Heart right ventricle (tissue), 16 donors: ENCODE measurements around the gene SMTN. TPM values are rescaled to one million over a fixed set of nuclear protein-coding genes. Genes with fewer than 3 reads are reported as not detected.
"Not testable (repeated sequence)": the region's sequence is repeated elsewhere in the genome, so short reads cannot be mapped to it uniquely, and the experiment has no call there.

Experiments used
- ATAC-seq, 8 donors: fragments of 200-7000 bp; cut with Tn5 transposase; one replicate each; pipeline ENCODE4 v1.9.1; 2020; ENCODE audit warnings: mild to moderate bottlenecking in 8 of 8, moderate library complexity in 8 of 8, moderate number of reproducible peaks in 1 of 8
- DNase-seq, 2 donors: peaks; one replicate each; pipeline ENCODE4 v3.0.0-alpha.2; 2020
- H3K27ac ChIP-seq, 10 donors: fragments of 200-600 bp; sonication (generic) in 2 of 10; one replicate each; pipeline versions ENCODE4 v1.5.0 to v1.8.0; 2020 to 2022; ENCODE audit warnings: mild to moderate bottlenecking in 3 of 10
- H3K27me3 ChIP-seq, 7 donors: fragments of 200-600 bp; one replicate each; pipeline ENCODE4 v1.8.0; 2021 to 2022; ENCODE audit warnings: mild to moderate bottlenecking in 2 of 7
- H3K36me3 ChIP-seq, 9 donors: fragments of 200-600 bp; sonication (generic) in 1 of 9; one replicate each; pipeline versions ENCODE4 v1.5.0 to v1.8.0; 2020 to 2022; ENCODE audit warnings: mild to moderate bottlenecking in 2 of 9
- H3K4me1 ChIP-seq, 9 donors: fragments of 200-600 bp; sonication (generic) in 1 of 9; one replicate each; pipeline versions ENCODE4 v1.5.0 to v1.8.0; 2020 to 2022; ENCODE audit warnings: mild to moderate bottlenecking in 4 of 9
- H3K4me3 ChIP-seq, 10 donors: fragments of 200-600 bp; sonication (generic) in 2 of 10; one replicate each; pipeline versions ENCODE4 v1.5.0 to v1.8.0; 2020 to 2022; ENCODE audit warnings: mild to moderate bottlenecking in 7 of 10, moderate library complexity in 2 of 10
- H3K9me3 ChIP-seq, 11 donors: fragments of 200-600 bp in 10 of 11; sonication (generic) in 2 of 11; one replicate each; pipeline versions ENCODE4 v1.5.0 to v1.8.0; 2013 to 2022; ENCODE audit warnings: mild to moderate bottlenecking in 2 of 11, control low read depth in 1 of 11, moderate library complexity in 1 of 11
- WGBS, 2 donors: extraction: QIAGEN DNeasy Blood & Tissue Kit; methylation state at CpG; one replicate each; pipeline ENCODE4 v1.1.7; 2013; ENCODE audit warnings: inconsistent platforms in 1 of 2; 5-methylcytosine and 5-hydroxymethylcytosine counted together
- intact Hi-C, 10 donors: fragments of 100-400 bp; cut with DNase I; formaldehyde crosslinking; loops; one replicate each; pipeline versions ENCODE4 v1.11.1 to v1.14.2; 2022
- polyA plus RNA-seq, 2 donors: library from polyadenylated mRNA; stranded (reverse); fragments of 200-250 nt; gene quantifications; one replicate each; pipeline ENCODE4 v1.2.3, GENCODE V29; 2013
- total RNA-seq, 10 donors: library from RNA; stranded (reverse); fragmentation: NEBNext Ultra II Directional in 3 of 10; extraction: Animal tissue kit (Norgen Biotek cat#: 25700) in 3 of 10; gene quantifications; one replicate each; pipeline versions ENCODE4 v1.2.1 to v1.2.4, GENCODE V29; 2021 to 2023
- TF ChIP-seq, protein P1 (sequence below), 9 donors: fragments of 200-600 bp; sonication (generic) in 2 of 9; IDR thresholded peaks; one replicate each; pipeline versions ENCODE4 v1.5.0 to v1.8.0; 2021 to 2022; ENCODE audit warnings: antibody characterized with exemption in 9 of 9, mild to moderate bottlenecking in 5 of 9, moderate library complexity in 1 of 9
- donor health status: Arrhythmogenic right ventricular cardiomyopathy.
- donor health status: ischemic (EF 13 %, LVEDD 7.1; RV severe dilation, severe dysfunction).
- donor health status: healthy with polysubstance abuse.
- donor health status: DM: no; HTN: yes; CAD: no.
- donor health status: DM: no; HTN: no; CAD: no.
- donor health status: ischemic (EF 25% LVEDD 6.9; RV normal size, moderate dysfunction).
- donor health status: ischemic (EF 25% LVEDD 5.7; RV mildly dilated, moderate dysfunction).
- donor health status: healthy.
- donor health status: DM: yes; HTN: yes; CAD: no.
- donor health status: Ischemic cardiomyopathy.
- donor health status: ischemic (EF 35%, LVEDD 5.7; RV mildly dilated, moderate dysfunction).
- donor health status: nonischemic (EF 11% LVEDD 7.7; RV severe dilation, severe dysfunction).
- donor health status: DM: yes; HTN: yes; CAD: no.
- donor health status: PGD.
- donor health status: ischemic (EF 29% LVEDD 5.4; RV normal size, mild dysfunction).
- donor health status: nonischemic (EF 23%, LVEDD 6.1; RV moderate dilation, normal function).

SMTN gene
- total and polyA plus RNA-seq, 12 donors = 64.2 to 398 (median 204) TPM

GRCh38 chr22:31075961-31076360 lies 5.2 kb upstream of the SMTN start:
- 34 to 56% methylated on average over 15 of the region's 15 CpGs for WGBS, 2 donors
- intact Hi-C loops = no loop called here
- Histone ChIP-seq H3K27ac (peak overlapping the region; percentile 24 to 92 (median 81)), H3K27me3 (no peaks in the 10 kb centered on the region), H3K4me3 (peak overlapping the region in 1 of 10 donors; percentile 14), H3K36me3 (no peaks in the 10 kb centered on the region), H3K9me3 (no peaks in the 10 kb centered on the region), H3K4me1 (peaks cover 10 to 44% (median 18%) of the 10 kb centered on the region in 9 donors)
- TF ChIP-seq, protein P1, sequence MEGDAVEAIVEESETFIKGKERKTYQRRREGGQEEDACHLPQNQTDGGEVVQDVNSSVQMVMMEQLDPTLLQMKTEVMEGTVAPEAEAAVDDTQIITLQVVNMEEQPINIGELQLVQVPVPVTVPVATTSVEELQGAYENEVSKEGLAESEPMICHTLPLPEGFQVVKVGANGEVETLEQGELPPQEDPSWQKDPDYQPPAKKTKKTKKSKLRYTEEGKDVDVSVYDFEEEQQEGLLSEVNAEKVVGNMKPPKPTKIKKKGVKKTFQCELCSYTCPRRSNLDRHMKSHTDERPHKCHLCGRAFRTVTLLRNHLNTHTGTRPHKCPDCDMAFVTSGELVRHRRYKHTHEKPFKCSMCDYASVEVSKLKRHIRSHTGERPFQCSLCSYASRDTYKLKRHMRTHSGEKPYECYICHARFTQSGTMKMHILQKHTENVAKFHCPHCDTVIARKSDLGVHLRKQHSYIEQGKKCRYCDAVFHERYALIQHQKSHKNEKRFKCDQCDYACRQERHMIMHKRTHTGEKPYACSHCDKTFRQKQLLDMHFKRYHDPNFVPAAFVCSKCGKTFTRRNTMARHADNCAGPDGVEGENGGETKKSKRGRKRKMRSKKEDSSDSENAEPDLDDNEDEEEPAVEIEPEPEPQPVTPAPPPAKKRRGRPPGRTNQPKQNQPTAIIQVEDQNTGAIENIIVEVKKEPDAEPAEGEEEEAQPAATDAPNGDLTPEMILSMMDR (IDR thresholded peaks at IDR 0.05) = no peak
- ATAC-seq (peak; percentile 83 to 94 (median 92)), DNase-seq (peak; percentile 91 to 93)

DNA sequence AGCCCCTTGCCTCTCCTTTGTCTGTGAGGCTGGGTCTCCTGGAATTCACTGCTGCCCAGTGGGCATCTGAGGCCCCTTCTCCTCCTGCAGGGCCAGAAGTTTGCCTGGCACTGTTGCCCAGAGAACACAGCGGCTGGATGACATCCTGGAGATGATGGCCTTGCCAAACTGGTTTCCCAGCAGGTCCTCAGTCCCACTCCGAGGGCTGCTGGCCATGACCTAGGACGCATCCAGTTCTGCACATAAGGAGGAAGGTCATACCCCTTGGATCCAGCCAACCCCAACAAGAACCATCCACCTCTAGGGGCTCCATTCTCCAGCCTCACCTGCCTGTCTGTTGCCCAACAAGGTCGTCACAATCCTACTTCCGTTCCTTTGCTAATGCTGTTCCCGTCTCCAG lies 3.4 kb upstream of the SMTN start:
- Histone ChIP-seq H3K9me3 (no peaks in the 10 kb centered on the region), H3K4me1 (peaks cover 10 to 53% (median 28%) of the 10 kb centered on the region in 9 donors), H3K4me3 (no peak overlapping the region), H3K27ac (no peak overlapping the region), H3K36me3 (no peaks in the 10 kb centered on the region), H3K27me3 (no peaks in the 10 kb centered on the region)
- intact Hi-C loops = no loop called here
- TF ChIP-seq, protein P1 (IDR thresholded peaks at IDR 0.05) = no peak
- WGBS, 2 donors = 96 to 97% methylated on average over 6 of the region's 6 CpGs
- DNase-seq (no peak), ATAC-seq (no peak)

- ATAC-seq, H3K36me3 ChIP-seq, H3K4me3 ChIP-seq, H3K27me3 ChIP-seq, DNase-seq, H3K9me3 ChIP-seq, intact Hi-C loops: not testable (repeated sequence)
- 67 to 94% methylated on average over 2 of the region's 2 CpGs for WGBS, 2 donors
- H3K27ac ChIP-seq = peak overlapping the region in 1 of 10 donors; percentile 31
- H3K4me1 ChIP-seq = peaks cover 15 to 53% (median 35%) of the 10 kb centered on the region in 9 donors
Measured at GRCh38 chr22:31078389-31078788, 2.7 kb upstream of the SMTN start.

GRCh38 chr22:31079095-31079642 lies 1.9 kb upstream of the SMTN start:
- Histone ChIP-seq H3K27ac (no peak overlapping the region), H3K36me3 (peaks cover 0 to 13% (median 0%) of the 10 kb centered on the region in 9 donors), H3K4me1 (peaks cover 18 to 53% (median 40%) of the 10 kb centered on the region in 9 donors), H3K9me3 (no peaks in the 10 kb centered on the region), H3K27me3 (no peaks in the 10 kb centered on the region), H3K4me3 (no peak overlapping the region)
- ATAC-seq (no peak), DNase-seq (no peak)
- intact Hi-C loops = no loop called here
- TF ChIP-seq, protein P1 (IDR thresholded peaks at IDR 0.05) = no peak
- 87 to 89% methylated on average over 12 of the region's 12 CpGs for WGBS, 2 donors
